Mammary microvascular endothelial cell (primary cell): ENCODE data around the gene BIN1. TPM values are rescaled to one million over a fixed set of nuclear protein-coding genes. Genes with fewer than 3 reads are reported as not detected.

Experiments
- total RNA-seq: library from RNA; depleted of rRNA; stranded (reverse); fragments of >200 nt; gene quantifications from 2 replicates; pipeline ENCODE4 v1.2.3, GENCODE V29; 2015

The BIN1 gene
- total RNA-seq = 18.5 and 23.2 TPM in 2 replicates

GRCh38 chr2:127106991-127107621 is at the start of gene BIN1:
TSS of gene BIN1 (minus strand) at chr2:127107154. CDS start at chr2:127106943, 211 bp downstream.

Other genes with a start within 250 kb of the BIN1 start
- gene TEX51, start 208.3 kb downstream of the BIN1 start, total RNA-seq = not detected in 2 replicates
- gene CYP27C1, start 113.1 kb upstream of the BIN1 start, total RNA-seq = not detected in 2 replicates
- gene ERCC3, start 187.0 kb upstream of the BIN1 start, total RNA-seq = 19.8 and 20.3 TPM in 2 replicates